HS-5 (cell line): ENCODE data around the gene CDC34.

Source experiments
- DNase-seq: peaks from one replicate; pipeline ENCODE4 v3.0.0-alpha.2; 2012; ENCODE audit warnings: low read depth

The CDC34 gene

DNA sequence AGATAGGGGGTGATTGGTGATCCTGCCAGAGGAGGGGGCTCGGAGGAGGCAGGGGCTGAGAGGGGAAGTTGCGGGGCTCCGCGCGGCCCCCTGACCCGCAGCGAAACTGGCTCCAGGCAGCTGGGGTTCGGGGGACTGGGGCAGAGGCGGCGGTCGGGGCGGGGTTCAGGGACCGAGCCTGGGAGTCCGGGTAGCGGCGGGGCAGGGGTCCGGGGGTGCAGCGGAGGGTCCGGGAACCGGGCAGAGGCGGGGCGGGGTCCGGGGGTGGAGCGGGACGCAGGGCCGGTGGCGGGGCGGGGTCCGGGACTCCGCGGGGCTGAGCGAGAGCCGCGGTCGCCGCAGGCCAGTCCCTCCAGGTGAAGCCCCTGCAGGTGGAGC is 34.1 kb upstream of the CDC34 start:
- DNase-seq = no peak

DNA sequence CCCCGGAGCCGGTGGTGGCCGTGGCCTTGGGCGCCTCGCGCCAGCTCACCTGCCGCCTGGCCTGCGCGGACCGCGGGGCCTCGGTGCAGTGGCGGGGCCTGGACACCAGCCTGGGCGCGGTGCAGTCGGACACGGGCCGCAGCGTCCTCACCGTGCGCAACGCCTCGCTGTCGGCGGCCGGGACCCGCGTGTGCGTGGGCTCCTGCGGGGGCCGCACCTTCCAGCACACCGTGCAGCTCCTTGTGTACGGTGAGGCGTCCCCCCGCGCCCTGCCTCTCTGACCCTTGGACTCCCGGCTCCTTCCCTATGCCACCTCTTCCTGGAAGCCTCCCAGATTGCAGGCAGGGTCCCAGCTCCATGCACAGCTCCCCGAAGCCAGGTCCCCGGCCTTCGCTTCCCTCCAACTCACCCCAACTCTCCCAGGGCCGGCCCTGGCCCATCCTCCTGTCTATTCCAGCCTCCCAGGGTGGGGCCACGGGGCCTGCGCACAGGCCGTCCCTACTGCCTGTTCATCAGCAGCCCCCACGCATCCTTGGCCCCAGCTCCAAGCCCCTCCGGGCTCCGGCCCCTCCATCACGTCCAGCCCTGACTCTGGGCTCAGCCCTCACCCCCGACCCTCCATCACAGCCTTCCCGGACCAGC is 33.6 kb upstream of the CDC34 start:
- DNase-seq = no peak

DNA sequence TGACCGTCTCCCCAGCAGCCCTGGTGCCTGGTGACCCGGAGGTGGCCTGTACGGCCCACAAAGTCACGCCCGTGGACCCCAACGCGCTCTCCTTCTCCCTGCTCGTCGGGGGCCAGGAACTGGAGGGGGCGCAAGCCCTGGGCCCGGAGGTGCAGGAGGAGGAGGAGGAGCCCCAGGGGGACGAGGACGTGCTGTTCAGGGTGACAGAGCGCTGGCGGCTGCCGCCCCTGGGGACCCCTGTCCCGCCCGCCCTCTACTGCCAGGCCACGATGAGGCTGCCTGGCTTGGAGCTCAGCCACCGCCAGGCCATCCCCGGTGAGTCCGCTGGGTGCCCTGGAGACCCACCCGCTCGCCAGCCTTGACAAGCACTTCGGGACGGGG is 33.1 kb upstream of the CDC34 start:
- DNase-seq = no peak

DNA sequence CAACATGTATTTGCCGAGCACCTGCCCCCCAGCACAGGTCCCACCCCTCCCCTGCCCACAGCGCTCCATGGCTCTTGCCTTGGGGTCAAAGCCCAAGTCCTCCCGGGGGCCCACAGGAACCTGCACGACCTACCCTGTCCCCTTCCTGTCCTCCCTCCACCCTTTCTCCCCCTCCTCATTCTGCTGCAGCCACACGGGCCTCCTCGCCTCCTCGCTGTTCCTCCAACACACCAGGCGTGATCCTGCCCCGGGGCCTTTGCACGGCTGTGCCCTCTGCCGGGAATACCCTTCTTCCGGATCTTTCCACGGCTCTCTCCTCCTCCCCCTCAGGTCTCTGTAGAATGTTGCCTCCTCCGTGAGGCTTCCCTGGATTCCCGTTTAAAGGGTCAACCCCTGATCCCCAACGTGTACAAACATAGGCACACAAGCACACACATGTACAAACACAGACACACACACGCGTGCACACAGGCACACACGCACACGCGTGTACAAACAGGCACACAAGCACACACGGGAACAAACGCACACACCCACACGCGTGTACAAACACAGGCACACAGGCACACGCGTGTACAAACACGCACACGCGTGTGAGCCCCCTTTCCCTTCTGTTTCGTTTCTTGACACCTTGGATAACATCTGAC is 32.5 kb upstream of the CDC34 start:
- no peak for DNase-seq

DNA sequence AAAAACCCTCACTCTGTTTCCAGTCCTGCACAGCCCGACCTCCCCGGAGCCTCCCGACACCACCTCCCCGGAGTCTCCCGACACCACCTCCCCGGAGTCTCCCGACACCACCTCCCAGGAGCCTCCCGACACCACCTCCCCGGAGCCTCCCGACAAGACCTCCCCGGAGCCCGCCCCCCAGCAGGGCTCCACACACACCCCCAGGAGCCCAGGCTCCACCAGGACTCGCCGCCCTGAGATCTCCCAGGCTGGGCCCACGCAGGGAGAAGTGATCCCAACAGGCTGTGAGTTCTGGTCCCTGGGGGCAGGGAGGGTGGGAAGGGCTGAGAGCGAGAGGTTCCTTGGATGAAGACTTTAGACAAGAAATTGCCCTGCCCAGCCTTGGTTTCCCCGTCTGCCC is 29.9 kb upstream of the CDC34 start:
- no peak for DNase-seq

GRCh38 chr19:504616-505015 is 26.9 kb upstream of the CDC34 start:
- DNase-seq = no peak

GRCh38 chr19:506404-507285 is 24.9 kb upstream of the CDC34 start:
- peak; percentile 98 for DNase-seq

DNA sequence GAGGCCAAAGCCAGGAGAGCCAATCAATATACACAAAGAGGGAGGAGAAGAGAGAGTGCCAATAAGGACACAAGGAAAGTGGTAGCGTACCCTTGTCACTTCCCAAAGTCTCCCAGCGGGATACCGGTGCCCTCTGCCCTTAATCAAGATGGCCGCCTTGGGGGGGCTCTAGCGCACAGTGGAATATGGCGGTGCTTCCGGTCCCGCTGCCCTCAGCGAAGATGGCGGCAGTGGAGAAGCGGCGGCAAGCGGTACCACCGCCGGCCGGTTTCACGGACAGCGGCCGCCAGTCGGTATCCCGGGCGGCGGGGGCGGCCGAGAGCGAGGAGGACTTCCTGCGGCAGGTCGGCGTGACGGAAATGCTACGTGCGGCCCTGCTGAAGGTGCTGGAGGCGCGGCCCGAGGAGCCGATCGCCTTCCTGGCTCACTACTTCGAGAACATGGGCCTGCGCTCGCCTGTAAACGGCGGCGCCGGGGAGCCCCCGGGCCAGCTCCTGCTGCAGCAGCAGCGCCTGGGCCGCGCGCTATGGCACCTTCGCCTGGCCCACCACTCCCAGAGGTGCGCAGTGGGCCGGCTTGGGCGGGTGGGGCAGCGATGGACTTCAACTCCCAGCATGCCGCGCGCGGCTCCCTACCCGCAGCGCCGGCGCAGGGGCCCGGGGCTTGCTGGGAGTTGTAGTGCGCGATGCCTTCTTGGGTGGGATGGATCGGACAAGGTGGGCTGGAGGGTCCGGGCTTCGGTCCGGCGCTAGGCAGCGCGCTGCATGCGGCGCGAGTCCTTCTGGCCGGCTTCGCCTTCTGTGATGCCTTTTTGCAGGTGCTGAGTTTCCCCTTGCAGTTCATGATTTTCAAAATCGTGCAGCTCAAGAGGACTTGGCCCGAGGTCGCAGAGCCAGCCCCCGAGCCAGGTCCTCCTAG is 24.0 kb upstream of the CDC34 start, which contains the start of gene TPGS1:
TSS of gene TPGS1 (plus strand) at position 212 of the 918 bp plus-strand sequence. CDS start at position 222, 10 bp downstream.
- DNase-seq = no peak

- no peak for DNase-seq
Observed at GRCh38 chr19:508204-509150, 23.1 kb upstream of the CDC34 start.

- DNase-seq = no peak
Observed at GRCh38 chr19:510606-511100, 20.9 kb upstream of the CDC34 start.

DNA sequence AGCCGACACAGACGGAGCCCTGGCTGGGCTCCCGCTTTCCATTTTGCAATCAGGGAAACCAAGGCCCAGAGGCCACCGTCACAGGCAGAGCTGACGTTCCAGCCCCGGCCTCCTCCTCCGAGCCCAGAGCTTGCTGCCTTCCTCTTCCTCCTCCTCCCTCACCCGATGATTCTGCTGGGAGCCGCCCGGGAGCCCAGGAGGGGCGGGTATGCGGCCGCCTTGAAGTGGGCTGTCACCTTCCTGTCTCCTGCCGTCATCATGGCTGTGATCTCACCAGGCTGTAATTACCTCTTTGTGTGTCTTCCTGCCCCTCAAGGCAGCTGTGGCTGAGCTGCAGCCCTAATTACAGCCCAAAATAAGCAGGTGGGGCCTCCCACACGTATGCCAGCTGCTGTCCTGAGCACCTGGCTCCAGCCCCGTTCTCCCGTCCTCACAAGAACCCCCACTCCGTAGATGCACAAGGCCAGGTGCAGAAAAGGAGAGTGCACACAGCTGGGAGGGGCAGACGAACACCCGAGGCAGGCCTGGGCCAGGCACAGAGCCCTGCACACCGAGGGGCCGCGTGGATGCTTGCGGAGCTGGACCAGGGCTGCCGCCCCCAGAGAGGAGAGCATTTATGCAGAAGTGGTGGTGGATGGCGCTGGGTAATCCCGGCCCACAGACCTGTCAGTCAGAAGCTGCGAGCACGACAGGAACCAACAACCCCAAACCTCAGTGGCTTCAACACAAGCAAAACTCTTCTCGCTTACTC is 20.3 kb upstream of the CDC34 start:
- no peak for DNase-seq

DNA sequence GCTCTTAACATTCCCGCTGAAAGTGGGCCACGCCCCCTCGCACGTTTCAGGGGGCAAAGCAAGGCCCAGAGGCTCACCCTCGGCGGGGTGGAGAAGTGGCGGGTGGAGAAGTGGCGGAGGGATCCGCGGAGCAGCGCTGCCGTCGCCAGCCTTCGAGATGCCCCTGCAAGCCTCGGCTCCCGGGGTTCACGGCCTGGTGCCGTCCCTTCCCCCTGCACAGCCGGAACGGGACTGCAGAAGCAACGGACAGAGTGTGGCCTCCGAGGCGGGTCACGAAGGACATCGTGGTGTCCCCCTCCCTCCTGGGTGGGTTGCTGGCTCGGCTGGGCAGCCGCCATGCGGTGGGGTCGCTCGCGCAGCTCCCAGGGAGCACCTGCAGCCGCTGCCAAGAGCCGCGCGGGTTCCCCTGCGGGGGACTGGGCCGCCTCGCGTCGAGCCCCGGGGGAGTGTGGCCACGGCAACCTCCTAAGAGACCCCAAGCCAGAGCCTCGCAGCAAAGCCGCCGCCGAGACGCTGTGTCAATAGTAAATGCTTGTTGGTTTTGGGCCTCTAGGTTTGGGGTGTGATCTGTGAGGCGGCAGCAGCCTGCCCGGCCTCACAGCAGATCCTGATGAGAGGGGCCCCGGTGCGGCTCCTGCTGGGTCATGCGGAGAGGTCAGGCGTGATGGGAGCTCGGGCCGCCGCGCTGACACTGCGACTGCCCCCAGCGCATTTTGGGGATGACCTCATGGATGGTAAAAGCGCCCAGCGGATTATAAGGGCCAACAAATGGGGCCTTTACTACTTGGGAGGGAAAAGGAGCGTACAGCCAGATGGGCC is 18.8 kb upstream of the CDC34 start:
- DNase-seq = no peak

- DNase-seq = no peak
Observed at GRCh38 chr19:513368-514165, 18.0 kb upstream of the CDC34 start.

- no peak for DNase-seq
Observed at GRCh38 chr19:514166-514663, 17.3 kb upstream of the CDC34 start.

DNA sequence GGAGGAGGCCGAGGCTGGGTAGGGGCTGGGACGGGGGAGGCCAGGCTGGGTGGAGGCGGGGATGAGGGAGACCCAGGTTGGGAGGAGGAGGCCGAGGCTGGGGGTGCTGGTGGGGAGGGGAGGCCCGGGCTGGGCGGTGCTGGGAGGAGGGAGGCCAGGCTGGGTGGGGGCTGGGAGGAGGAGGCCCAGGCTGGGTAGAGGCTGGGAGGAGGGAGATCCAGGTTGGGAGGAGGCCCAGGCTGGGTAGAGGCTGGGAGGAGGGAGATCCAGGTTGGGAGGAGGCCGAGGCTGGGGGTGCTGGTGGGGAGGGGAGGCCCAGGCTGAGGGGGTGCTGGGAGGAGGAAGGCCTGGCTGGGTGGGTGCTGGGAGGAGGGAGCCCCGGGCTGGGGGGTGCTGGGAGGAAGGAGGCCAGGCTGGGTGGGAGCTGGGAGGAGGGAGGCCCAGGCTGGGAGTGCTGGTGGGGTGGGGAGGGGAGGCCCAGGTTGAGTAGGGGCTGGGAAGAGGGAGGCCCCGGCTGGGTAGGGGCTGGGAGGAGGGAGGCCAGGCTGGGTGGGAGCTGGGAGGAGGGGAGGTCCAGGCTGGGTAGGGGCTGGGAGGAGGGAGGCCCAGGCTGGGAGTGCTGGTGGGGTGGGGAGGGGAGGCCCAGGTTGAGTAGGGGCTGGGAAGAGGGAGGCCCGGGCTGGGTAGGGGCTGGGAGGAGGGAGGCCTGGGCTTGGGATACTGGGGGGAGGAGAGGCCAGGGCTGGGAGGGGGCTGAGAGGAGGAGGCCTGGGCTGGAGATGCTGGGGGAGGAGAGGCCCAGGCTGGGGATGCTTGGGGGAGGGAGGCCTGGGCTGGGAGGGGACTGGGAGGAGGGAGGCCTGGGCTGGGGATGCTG is 13.6 kb upstream of the CDC34 start:
- no peak for DNase-seq

- DNase-seq = no peak
Observed at GRCh38 chr19:518598-519231, 12.8 kb upstream of the CDC34 start.
